HL-60 (cell line): Measurements from ENCODE around the gene MAD2L1.
A peak's percentile ranks its signal among the peaks of the same experiment; 100 is the strongest.

Experiments
- DNase-seq, 2 experiments: peaks; one replicate each; pipeline ENCODE4 v3.0.0-alpha.2; 2010 to 2020; ENCODE audit warnings: low read depth in 1 of 2, low spot score in 1 of 2
- H3K27ac ChIP-seq: fragments of 250-450 bp; sonication (Bioruptor Pico); replicated peaks from 2 replicates; pipeline ENCODE4 v1.5.1; 2020; ENCODE audit warnings: mild to moderate bottlenecking, moderate library complexity
- H3K27me3 ChIP-seq: fragments of 250-450 bp; sonication (Bioruptor Pico); 2 replicates; pipeline ENCODE4 v1.5.1; 2021; ENCODE audit warnings: mild to moderate bottlenecking, moderate library complexity; ENCODE audit not compliant: insufficient read depth, poor library complexity, severe bottlenecking
- H3K4me3 ChIP-seq: replicated peaks from 2 replicates; pipeline ENCODE4 v1.5.1; 2011; ENCODE audit warnings: mild to moderate bottlenecking, control low read depth, low read length; ENCODE audit not compliant: insufficient read depth
- GABPA ChIP-seq: IDR thresholded peaks from 2 replicates; pipeline ENCODE4 v1.6.1; 2012; ENCODE audit warnings: low read depth
- POLR2AphosphoS5 ChIP-seq: IDR thresholded peaks from 2 replicates; pipeline ENCODE4 v1.6.1; 2012; ENCODE audit warnings: low read depth
- SPI1 ChIP-seq: IDR thresholded peaks from 2 replicates; pipeline ENCODE4 v1.6.1; 2012; ENCODE audit warnings: low read depth, mild to moderate bottlenecking, borderline replicate concordance
- TF ChIP-seq, protein P1 (sequence below): IDR thresholded peaks from one replicate; pipeline ENCODE4 v1.5.1; 2011; ENCODE audit warnings: low read length, control low read depth, inconsistent platforms; ENCODE audit not compliant: insufficient read depth
- TF ChIP-seq, protein P2 (sequence below): IDR thresholded peaks from 2 replicates; pipeline ENCODE4 v1.6.1; 2012; ENCODE audit warnings: low read depth; ENCODE audit not compliant: insufficient replicate concordance

The MAD2L1 gene

DNA sequence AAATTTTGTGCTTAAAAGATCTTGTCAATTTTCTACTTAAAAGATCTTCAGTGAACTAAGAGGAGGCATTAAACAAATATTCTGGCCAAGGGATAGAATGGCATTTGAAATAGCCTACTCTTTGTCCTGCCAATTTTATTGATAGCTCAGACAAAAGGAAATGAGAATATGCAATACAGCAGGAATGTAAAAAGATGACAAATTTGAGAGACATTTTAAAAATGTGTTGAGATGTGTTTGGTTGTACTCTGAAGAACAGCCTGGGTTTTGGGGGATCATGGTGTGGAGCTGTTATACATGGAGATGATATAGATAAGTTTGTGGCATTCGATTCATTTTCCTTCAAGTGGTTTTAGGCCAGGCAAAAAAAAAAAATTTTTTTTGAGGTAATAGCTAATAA lies 11.6 kb upstream of the MAD2L1 start:
- TF ChIP-seq, protein P1, sequence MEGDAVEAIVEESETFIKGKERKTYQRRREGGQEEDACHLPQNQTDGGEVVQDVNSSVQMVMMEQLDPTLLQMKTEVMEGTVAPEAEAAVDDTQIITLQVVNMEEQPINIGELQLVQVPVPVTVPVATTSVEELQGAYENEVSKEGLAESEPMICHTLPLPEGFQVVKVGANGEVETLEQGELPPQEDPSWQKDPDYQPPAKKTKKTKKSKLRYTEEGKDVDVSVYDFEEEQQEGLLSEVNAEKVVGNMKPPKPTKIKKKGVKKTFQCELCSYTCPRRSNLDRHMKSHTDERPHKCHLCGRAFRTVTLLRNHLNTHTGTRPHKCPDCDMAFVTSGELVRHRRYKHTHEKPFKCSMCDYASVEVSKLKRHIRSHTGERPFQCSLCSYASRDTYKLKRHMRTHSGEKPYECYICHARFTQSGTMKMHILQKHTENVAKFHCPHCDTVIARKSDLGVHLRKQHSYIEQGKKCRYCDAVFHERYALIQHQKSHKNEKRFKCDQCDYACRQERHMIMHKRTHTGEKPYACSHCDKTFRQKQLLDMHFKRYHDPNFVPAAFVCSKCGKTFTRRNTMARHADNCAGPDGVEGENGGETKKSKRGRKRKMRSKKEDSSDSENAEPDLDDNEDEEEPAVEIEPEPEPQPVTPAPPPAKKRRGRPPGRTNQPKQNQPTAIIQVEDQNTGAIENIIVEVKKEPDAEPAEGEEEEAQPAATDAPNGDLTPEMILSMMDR: no peak
- no peak for TF ChIP-seq GABPA
- TF ChIP-seq, protein P2, sequence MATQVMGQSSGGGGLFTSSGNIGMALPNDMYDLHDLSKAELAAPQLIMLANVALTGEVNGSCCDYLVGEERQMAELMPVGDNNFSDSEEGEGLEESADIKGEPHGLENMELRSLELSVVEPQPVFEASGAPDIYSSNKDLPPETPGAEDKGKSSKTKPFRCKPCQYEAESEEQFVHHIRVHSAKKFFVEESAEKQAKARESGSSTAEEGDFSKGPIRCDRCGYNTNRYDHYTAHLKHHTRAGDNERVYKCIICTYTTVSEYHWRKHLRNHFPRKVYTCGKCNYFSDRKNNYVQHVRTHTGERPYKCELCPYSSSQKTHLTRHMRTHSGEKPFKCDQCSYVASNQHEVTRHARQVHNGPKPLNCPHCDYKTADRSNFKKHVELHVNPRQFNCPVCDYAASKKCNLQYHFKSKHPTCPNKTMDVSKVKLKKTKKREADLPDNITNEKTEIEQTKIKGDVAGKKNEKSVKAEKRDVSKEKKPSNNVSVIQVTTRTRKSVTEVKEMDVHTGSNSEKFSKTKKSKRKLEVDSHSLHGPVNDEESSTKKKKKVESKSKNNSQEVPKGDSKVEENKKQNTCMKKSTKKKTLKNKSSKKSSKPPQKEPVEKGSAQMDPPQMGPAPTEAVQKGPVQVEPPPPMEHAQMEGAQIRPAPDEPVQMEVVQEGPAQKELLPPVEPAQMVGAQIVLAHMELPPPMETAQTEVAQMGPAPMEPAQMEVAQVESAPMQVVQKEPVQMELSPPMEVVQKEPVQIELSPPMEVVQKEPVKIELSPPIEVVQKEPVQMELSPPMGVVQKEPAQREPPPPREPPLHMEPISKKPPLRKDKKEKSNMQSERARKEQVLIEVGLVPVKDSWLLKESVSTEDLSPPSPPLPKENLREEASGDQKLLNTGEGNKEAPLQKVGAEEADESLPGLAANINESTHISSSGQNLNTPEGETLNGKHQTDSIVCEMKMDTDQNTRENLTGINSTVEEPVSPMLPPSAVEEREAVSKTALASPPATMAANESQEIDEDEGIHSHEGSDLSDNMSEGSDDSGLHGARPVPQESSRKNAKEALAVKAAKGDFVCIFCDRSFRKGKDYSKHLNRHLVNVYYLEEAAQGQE: no peak
- TF ChIP-seq POLR2AphosphoS5: no peak
- TF ChIP-seq SPI1: no peak
- no peak overlapping the region for H3K27ac ChIP-seq
- no peaks in the 10 kb centered on the region for H3K27me3 ChIP-seq
- no peak for DNase-seq
- no peak overlapping the region for H3K4me3 ChIP-seq

DNA sequence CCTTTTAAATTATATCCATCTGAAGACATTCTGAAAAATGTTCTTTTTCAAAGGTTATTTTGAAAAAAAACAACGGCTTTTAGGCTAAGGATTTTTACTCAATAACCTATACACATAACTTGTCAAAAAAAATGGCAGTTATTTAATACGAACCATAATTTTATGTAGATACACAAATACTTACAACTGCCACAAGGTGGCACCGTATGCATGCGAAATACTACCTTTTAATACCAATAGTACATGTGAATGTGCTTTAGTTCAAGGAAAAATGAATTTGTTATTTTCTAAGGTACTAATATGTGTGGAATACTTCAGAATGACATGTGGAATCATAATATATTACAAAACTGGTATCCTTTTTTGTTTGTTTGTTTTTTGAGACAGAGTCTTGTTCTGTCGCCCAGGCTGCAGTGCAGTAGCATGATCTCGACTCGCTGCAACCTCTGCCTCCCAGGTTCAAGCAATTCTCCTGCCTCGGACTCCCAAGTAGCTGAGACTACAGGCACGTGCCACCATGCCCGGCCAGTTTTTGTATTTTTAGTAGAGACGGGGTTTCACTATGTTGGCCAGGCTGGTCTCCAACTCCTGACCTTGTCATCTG lies 4.6 kb upstream of the MAD2L1 start:
- Histone ChIP-seq H3K27ac (no peak overlapping the region), H3K4me3 (no peak overlapping the region), H3K27me3 (no peaks in the 10 kb centered on the region)
- TF ChIP-seq, protein P1: peak; percentile 48
- no peak for TF ChIP-seq GABPA
- DNase-seq: peak in 1 of 2 experiments; percentile 54

DNA sequence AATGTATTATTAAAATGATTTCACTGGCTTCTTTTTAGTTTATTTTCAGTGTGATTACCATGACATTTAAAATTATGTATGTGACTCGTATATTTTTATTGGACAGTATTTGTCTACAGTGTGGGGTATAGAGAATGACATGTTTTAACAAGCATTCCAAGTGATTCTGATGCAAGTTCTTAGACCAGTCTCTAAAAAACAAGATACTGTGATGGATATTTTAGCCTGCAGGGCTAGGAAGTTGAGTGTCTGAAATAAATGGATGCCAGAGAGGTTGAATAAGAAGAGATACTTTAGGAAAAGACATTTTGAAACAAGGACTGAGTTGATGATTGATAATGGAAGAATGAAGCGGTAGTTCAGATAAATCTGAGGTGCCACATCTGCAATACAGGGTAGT lies 3.5 kb upstream of the MAD2L1 start:
- H3K27ac ChIP-seq: no peak overlapping the region
- no peak overlapping the region for H3K4me3 ChIP-seq
- no peaks in the 10 kb centered on the region for H3K27me3 ChIP-seq
- DNase-seq: no peak
- no peak for TF ChIP-seq SPI1
- TF ChIP-seq GABPA: no peak
- no peak for TF ChIP-seq POLR2AphosphoS5
- TF ChIP-seq, protein P1: no peak
- TF ChIP-seq, protein P2: no peak

DNA sequence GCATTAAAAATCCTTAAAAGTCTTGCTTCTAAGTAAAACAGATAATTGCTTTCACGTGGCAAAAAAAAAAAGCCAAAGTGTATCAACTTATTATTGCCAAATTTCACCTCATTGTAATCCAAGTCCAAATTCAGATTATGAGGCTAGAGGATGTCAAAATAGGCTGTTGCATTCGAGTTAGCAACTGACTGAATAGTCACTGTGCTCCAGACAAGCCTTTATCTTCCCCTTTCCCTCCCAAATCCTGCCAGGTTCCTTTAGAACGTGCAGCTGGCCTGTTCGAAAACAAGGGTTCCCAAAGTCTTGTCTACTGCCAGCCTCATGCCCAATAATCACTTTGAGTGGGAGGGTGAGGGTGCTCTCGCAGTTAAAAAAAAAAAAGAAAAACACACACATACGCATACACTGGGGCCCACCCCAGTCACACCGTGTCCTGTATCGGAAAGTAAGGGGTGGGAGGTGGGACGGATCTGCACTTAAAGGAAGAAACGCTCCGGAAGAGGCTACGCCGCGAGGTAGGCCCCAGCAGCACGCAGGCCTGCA lies 603 bp downstream of the MAD2L1 start:
- Histone ChIP-seq H3K4me3 (peak overlapping the region; percentile 62), H3K27ac (peak overlapping the region; percentile 96), H3K27me3 (no peaks in the 10 kb centered on the region)
- TF ChIP-seq, protein P2: no peak
- TF ChIP-seq, protein P1: no peak
- TF ChIP-seq SPI1 (peak; percentile 22; the same call in 1 of the 2 replicates), GABPA (no peak), POLR2AphosphoS5 (no peak)
- peak; percentile 60 to 79 for DNase-seq
